Right atrium auricular region (tissue), 2 donors: ENCODE results near the gene RTF2. TPM values are rescaled to one million over a fixed set of nuclear protein-coding genes. Genes with fewer than 3 reads are reported as not detected.

Source experiments
- DNase-seq: peaks from one replicate; pipeline ENCODE4 v3.0.0-alpha.2; 2019; ENCODE audit warnings: low spot score
- H3K27ac ChIP-seq, 2 donors: fragments of 200-600 bp; sonication (generic); 1 replicate in 1 of 2; 2 replicates in 1 of 2; pipeline ENCODE4 v1.5.1; 2016 to 2019
- H3K27me3 ChIP-seq, 2 donors: fragments of 200-600 bp; sonication (generic); one replicate each; pipeline versions ENCODE4 v1.5.1 to v1.6.0; 2017 to 2019
- H3K36me3 ChIP-seq: fragments of 200-600 bp; sonication (generic); one replicate; pipeline ENCODE4 v1.5.1; 2016
- H3K4me1 ChIP-seq, 2 donors: fragments of 200-600 bp; sonication (generic); one replicate each; pipeline versions ENCODE4 v1.5.1 to v1.6.0; 2017 to 2019
- H3K4me3 ChIP-seq, 2 donors: fragments of 200-600 bp; sonication (generic); 1 replicate in 1 of 2; 2 replicates in 1 of 2; pipeline ENCODE4 v1.5.1; 2017 to 2019; ENCODE audit warnings: mild to moderate bottlenecking in 1 of 2, moderate library complexity in 1 of 2
- H3K9me3 ChIP-seq, 2 donors: fragments of 200-600 bp; sonication (generic); one replicate each; pipeline ENCODE4 v1.5.1; 2019
- total RNA-seq, 2 donors: library from RNA; depleted of rRNA; stranded (reverse); fragments of >200 nt; gene quantifications; one replicate each; pipeline ENCODE4 v1.1.0, GENCODE V29; 2016
- TF ChIP-seq, protein P1 (sequence below), 2 donors: fragments of 200-600 bp; sonication (generic); IDR thresholded peaks; one replicate each; pipeline ENCODE4 v1.5.1; 2019; ENCODE audit warnings: antibody characterized with exemption in 2 of 2

RTF2 gene
- total RNA-seq, 2 donors from 2014 or later: 48.6 to 49.4 TPM

GRCh38 chr20:56540415-56540814, 72.0 kb downstream of the RTF2 start:
- Histone ChIP-seq H3K9me3 (no peaks in the 10 kb centered on the region), H3K36me3 (no peaks in the 10 kb centered on the region), H3K27ac (no peak overlapping the region), H3K4me3 (no peak overlapping the region), H3K27me3 (no peaks in the 10 kb centered on the region), H3K4me1 (no peaks in the 10 kb centered on the region)
- no peak for DNase-seq
- TF ChIP-seq, protein P1, sequence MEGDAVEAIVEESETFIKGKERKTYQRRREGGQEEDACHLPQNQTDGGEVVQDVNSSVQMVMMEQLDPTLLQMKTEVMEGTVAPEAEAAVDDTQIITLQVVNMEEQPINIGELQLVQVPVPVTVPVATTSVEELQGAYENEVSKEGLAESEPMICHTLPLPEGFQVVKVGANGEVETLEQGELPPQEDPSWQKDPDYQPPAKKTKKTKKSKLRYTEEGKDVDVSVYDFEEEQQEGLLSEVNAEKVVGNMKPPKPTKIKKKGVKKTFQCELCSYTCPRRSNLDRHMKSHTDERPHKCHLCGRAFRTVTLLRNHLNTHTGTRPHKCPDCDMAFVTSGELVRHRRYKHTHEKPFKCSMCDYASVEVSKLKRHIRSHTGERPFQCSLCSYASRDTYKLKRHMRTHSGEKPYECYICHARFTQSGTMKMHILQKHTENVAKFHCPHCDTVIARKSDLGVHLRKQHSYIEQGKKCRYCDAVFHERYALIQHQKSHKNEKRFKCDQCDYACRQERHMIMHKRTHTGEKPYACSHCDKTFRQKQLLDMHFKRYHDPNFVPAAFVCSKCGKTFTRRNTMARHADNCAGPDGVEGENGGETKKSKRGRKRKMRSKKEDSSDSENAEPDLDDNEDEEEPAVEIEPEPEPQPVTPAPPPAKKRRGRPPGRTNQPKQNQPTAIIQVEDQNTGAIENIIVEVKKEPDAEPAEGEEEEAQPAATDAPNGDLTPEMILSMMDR (IDR thresholded peaks at IDR 0.05): no peak

DNA sequence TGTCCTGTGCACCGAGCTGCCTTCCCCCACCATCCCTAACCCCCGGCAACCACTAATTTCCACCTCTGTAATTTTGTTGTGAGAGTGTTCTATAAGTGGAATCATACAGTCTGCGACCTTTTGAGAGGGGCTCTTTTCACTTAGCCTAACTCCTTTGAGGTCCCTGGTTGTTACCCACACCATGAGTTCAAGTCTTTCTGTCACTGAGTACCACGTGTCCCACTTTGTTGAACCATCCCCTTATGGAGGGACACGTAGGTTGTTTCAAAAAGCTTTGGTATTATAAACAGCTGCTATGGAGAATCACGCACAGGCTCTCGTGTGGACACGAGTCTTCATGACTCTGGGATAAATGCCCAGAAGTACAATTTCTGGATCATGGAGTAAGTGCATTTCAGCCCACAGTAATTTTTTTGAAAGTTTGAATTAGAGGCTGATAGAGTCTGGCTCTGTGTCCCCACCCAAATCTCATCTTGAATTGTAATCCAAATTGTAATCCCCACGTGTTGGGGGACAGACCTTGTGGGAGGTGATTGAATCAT, 74.1 kb downstream of the RTF2 start:
- DNase-seq: no peak
- no peaks in the 10 kb centered on the region for H3K27me3 ChIP-seq
- TF ChIP-seq, protein P1 (IDR thresholded peaks at IDR 0.05): no peak

DNA sequence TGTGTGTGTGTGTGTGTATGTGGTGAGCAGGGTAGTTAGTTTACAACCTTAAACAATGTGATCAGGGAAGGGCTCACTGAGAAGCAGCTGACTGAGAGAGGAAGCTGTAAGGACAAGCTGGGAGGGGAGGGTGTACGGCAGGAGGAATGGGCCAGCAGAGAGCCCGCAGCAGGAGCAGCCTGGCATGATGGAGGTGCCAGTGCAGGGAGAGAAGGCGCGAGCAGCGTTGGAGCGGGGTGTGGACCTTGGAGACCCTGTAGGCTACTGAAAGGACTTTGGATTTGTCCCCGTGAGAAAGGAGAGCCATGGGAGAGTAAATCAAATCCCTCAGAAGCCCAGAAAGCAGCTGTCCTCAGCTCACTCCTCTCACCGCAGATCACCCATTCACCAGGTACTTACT, 83.1 kb downstream of the RTF2 start:
- Histone ChIP-seq H3K27ac (no peak overlapping the region), H3K4me3 (no peak overlapping the region), H3K9me3 (no peaks in the 10 kb centered on the region), H3K27me3 (no peaks in the 10 kb centered on the region), H3K36me3 (no peaks in the 10 kb centered on the region), H3K4me1 (peaks cover 0 to 14% of the 10 kb centered on the region in 2 donors)
- no peak for DNase-seq
- TF ChIP-seq, protein P1 (IDR thresholded peaks at IDR 0.05): no peak

More for the DNA sequence above, 74.1 kb downstream of the RTF2 start:
- no peaks in the 10 kb centered on the region for H3K36me3 ChIP-seq
- H3K4me1 ChIP-seq: no peaks in the 10 kb centered on the region
- no peaks in the 10 kb centered on the region for H3K9me3 ChIP-seq
- H3K4me3 ChIP-seq: no peak overlapping the region
- no peak overlapping the region for H3K27ac ChIP-seq

DNA sequence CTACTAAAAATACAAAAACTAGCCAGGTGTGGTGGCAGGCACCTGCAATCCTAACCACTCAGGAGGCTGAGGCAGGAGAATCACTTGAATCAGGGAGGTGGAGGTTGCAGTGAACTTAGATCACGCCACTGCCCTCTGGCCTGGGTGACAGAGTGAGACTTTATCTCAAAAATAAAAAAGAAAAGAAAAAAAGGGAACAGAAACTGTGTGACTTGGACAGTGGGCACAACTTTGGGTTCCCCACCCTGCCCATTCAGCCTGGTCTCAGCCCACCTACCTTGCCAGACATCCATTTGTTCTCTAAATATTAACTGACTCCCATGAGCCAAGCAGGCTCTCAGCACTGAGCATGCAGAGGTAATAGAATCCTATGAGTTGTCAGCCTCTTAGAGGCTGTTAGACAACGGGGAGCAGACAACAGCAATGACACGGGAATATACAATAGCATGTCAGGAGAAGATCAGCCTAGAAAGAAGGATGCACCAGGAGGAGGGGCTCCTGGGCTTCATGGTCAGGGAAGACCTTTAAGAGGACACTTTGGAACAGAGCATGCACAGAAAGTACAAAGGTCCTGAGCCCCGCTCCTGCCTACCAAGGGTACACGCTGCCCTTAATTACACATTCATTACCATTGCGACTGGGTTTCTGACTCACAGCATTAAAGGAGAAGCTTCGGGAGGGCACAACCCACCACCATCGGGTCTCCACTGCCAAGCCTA, 84.6 kb downstream of the RTF2 start:
- Histone ChIP-seq H3K36me3 (no peaks in the 10 kb centered on the region), H3K4me1 (peaks cover 0 to 14% of the 10 kb centered on the region in 2 donors), H3K27ac (no peak overlapping the region), H3K9me3 (no peaks in the 10 kb centered on the region), H3K27me3 (no peaks in the 10 kb centered on the region), H3K4me3 (no peak overlapping the region)
- TF ChIP-seq, protein P1 (IDR thresholded peaks at IDR 0.05): no peak
- no peak for DNase-seq

GRCh38 chr20:56554869-56555268, 86.4 kb downstream of the RTF2 start:
- H3K36me3 ChIP-seq: no peaks in the 10 kb centered on the region
- no peaks in the 10 kb centered on the region for H3K9me3 ChIP-seq
- H3K4me1 ChIP-seq: peaks cover 0 to 14% of the 10 kb centered on the region in 2 donors
- H3K27me3 ChIP-seq: no peaks in the 10 kb centered on the region
- peak overlapping the region in 1 of 2 donors; percentile 21 for H3K27ac ChIP-seq
- H3K4me3 ChIP-seq: no peak overlapping the region
- TF ChIP-seq, protein P1 (IDR thresholded peaks at IDR 0.05): peak in 1 of 2 donors; percentile 30
- no peak for DNase-seq
